MCF 10A (cell line): ENCODE measurements around the gene PYURF. TPM values are rescaled to one million over a fixed set of nuclear protein-coding genes. Genes with fewer than 3 reads are reported as not detected.

Experiments
- BruUV-seq: library from RNA; stranded (reverse); fragments of 400-500 nt; replicated peaks from 2 replicates; lab custom pipeline; 2021; lab: Mats Ljungman, UMichigan
- CTCF ChIA-PET: fragments of 300-600 bp; sonication (Branson Sonifier 250); formaldehyde crosslinking; extraction: SDS; loops from one replicate; lab custom pipeline; 2021; ENCODE audit warnings: antibody characterized with exemption, inconsistent platforms; lab: Yijun Ruan, JAX
- POLR2A ChIA-PET: fragments of 300-600, 350-650 bp; sonication (Branson Sonifier 250); formaldehyde crosslinking; extraction: SDS; loops from one replicate; lab custom pipeline; 2020; ENCODE audit warnings: antibody characterized with exemption, inconsistent platforms; lab: Yijun Ruan, JAX
- DNase-seq: peaks from one replicate; pipeline ENCODE4 v3.0.0-alpha.2; 2018; ENCODE audit not compliant: unreplicated experiment
- H3K27ac Mint-ChIP-seq: one replicate; pipeline ENCODE4 v1.8.0; 2022; ENCODE audit warnings: mild to moderate bottlenecking, low read depth, mixed read lengths; ENCODE audit not compliant: unreplicated experiment
- H3K27me3 Mint-ChIP-seq: one replicate; pipeline ENCODE4 v1.8.0; 2022; ENCODE audit warnings: mixed read lengths; ENCODE audit not compliant: insufficient read depth, unreplicated experiment
- H3K36me3 Mint-ChIP-seq: one replicate; pipeline ENCODE4 v1.8.0; 2022; ENCODE audit warnings: mild to moderate bottlenecking, moderate library complexity, mixed read lengths; ENCODE audit not compliant: insufficient read depth, unreplicated experiment
- H3K4me1 Mint-ChIP-seq: one replicate; pipeline ENCODE4 v1.8.0; 2022; ENCODE audit warnings: mixed read lengths; ENCODE audit not compliant: insufficient read depth, unreplicated experiment
- H3K4me3 Mint-ChIP-seq: one replicate; pipeline ENCODE4 v1.8.0; 2022; ENCODE audit warnings: mild to moderate bottlenecking, moderate library complexity, mixed read lengths; ENCODE audit not compliant: unreplicated experiment
- H3K9me3 Mint-ChIP-seq: one replicate; pipeline ENCODE4 v1.8.0; 2022; ENCODE audit warnings: mixed read lengths; ENCODE audit not compliant: unreplicated experiment
- CTCF ChIP-seq: fragments of 200-600 bp; IDR thresholded peaks from one replicate; pipeline ENCODE4 v1.8.0; 2022; ENCODE audit warnings: antibody characterized with exemption, mild to moderate bottlenecking; ENCODE audit not compliant: unreplicated experiment
- intact Hi-C: fragments of 100-400 bp; cut with micrococcal nuclease; formaldehyde crosslinking; loops from 2 replicates; pipeline ENCODE4 v1.14.1; 2022
- total RNA-seq: library from RNA; stranded (reverse); gene quantifications from 2 replicates; pipeline ENCODE4 v1.2.3, GENCODE V29; 2022

The PYURF gene
- total RNA-seq, 1 experiment from 2014 or later: 80.9 TPM

- DNase-seq: no peak
- no peak overlapping the region for H3K27ac Mint-ChIP-seq
- ChIA-PET CTCF (interaction anchor here (0.5 to 9.8 kb wide), 56 partner anchors 8 to 821 kb away, joined by 3 to 199 read pairs (median 4); partner anchors contain the start of genes HERC5, HERC6 and PYURF), POLR2A (interaction anchor here (0.9 to 1.5 kb wide), 2 partner anchors 231 to 296 kb away, joined by 5 read pairs; no protein-coding TSS in a partner anchor)
- no peaks in the 10 kb centered on the region for H3K9me3 Mint-ChIP-seq
- TF ChIP-seq CTCF: no peak
- no peaks in the 10 kb centered on the region for H3K36me3 Mint-ChIP-seq
- intact Hi-C loops: loop anchor here (1.0 to 5.0 kb wide), 7 partner anchors 58 to 662 kb away; partner anchors contain the start of genes HERC5 and PPM1K
- no peak overlapping the region for H3K4me3 Mint-ChIP-seq
- no TSS peak for BruUV-seq
- no peaks in the 10 kb centered on the region for H3K27me3 Mint-ChIP-seq
- H3K4me1 Mint-ChIP-seq: no peaks in the 10 kb centered on the region
These were observed 8.7 kb downstream of the PYURF start for GRCh38 chr4:88514557-88515511.

GRCh38 chr4:88511236-88511635 is 12.3 kb downstream of the PYURF start:
- ChIA-PET POLR2A (interaction anchor here (0.7 to 1.7 kb wide), 4 partner anchors 11 to 295 kb away, joined by 3 to 6 read pairs (median 4); partner anchors contain the start of gene PYURF), CTCF (interaction anchor here (0.7 to 9.8 kb wide), 4 partner anchors 142 to 651 kb away, joined by 3 to 199 read pairs (median 4); no protein-coding TSS in a partner anchor)
- BruUV-seq: no TSS peak
- Mint-ChIP-seq H3K36me3 (no peaks in the 10 kb centered on the region), H3K27ac (no peak overlapping the region), H3K27me3 (no peaks in the 10 kb centered on the region), H3K4me1 (no peaks in the 10 kb centered on the region), H3K4me3 (no peak overlapping the region), H3K9me3 (no peaks in the 10 kb centered on the region)
- intact Hi-C loops: loop anchor here (5.0 kb wide), 1 partner anchor 54 kb away; the partner anchor contains the start of gene HERC5
- TF ChIP-seq CTCF: no peak
- no peak for DNase-seq

- Mint-ChIP-seq H3K4me1 (no peaks in the 10 kb centered on the region), H3K4me3 (no peak overlapping the region), H3K27ac (no peak overlapping the region), H3K27me3 (no peaks in the 10 kb centered on the region), H3K36me3 (no peaks in the 10 kb centered on the region), H3K9me3 (no peaks in the 10 kb centered on the region)
- no peak for TF ChIP-seq CTCF
- no TSS peak for BruUV-seq
- no peak for DNase-seq
- CTCF ChIA-PET: interaction anchor here (0.6 to 2.8 kb wide), 3 partner anchors 10 to 293 kb away, joined by 3 to 13 read pairs (median 3); no protein-coding TSS in a partner anchor
- intact Hi-C loops: no loop called here
- POLR2A ChIA-PET: no interaction called here
These were observed 20.2 kb downstream of the PYURF start for GRCh38 chr4:88503344-88503743.

GRCh38 chr4:88497859-88498409 is 25.6 kb downstream of the PYURF start:
- Mint-ChIP-seq H3K9me3 (no peaks in the 10 kb centered on the region), H3K27ac (no peak overlapping the region), H3K4me1 (no peaks in the 10 kb centered on the region), H3K36me3 (no peaks in the 10 kb centered on the region), H3K4me3 (no peak overlapping the region), H3K27me3 (no peaks in the 10 kb centered on the region)
- POLR2A ChIA-PET: no interaction called here
- DNase-seq: no peak
- intact Hi-C loops: no loop called here
- CTCF ChIA-PET: no interaction called here
- no TSS peak for BruUV-seq
- no peak for TF ChIP-seq CTCF
